CD4-positive, alpha-beta T cell treated with Interleukin-4 for 4 hours (primary cell): ENCODE measurements around the gene CHRNA10.

ENCODE experiments used
- DNase-seq: peaks from one replicate; pipeline ENCODE4 v3.0.0-alpha.2; 2020

The CHRNA10 gene, protein sequence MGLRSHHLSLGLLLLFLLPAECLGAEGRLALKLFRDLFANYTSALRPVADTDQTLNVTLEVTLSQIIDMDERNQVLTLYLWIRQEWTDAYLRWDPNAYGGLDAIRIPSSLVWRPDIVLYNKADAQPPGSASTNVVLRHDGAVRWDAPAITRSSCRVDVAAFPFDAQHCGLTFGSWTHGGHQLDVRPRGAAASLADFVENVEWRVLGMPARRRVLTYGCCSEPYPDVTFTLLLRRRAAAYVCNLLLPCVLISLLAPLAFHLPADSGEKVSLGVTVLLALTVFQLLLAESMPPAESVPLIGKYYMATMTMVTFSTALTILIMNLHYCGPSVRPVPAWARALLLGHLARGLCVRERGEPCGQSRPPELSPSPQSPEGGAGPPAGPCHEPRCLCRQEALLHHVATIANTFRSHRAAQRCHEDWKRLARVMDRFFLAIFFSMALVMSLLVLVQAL

DNA sequence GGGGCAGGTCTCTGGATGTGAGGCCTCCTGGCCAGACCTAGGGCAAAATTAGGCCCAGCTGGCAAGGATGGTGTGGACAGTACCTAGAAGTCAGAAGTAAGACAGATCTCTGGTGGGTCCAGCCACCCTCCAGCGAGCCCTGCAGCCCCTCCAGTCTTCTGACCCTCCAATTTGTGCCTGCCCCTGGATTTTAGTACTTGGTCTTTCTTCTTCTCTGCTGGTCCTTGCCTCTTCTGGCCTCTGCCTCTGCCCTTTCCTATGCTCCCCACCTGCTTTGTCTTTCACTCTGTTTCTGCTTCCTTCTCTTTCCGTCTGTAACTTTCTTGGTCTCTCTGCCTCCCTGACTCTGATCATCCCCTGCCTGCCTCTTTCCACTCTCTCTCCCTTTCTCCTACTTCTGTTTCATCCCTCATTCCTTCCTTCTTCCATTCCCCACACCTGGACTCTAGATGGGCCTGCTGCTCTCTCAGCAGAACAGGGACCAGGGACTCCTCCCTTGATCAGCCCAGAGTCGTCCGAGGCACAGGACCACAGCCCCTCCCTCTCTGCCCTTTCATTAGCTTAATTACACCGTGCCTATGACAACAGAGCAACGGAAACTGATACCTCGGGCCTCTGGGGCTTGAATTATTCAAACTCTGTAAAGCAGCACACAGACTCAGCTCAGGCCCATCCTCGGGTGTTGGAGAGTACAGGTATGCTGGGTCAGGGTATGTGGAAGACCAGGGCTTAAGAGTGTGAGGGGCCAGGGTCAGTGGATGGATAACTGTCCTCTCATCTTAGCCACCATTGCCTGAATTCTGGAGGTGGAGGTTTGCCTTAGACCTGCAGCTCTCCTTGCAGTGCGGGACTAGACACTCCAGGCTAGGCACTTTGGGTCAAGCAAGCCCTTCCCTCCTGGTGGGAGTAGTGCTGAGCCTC, at the start of gene CHRNA10:
Gene CHRNA10 (minus strand): TSS at position 51 of the 921 bp plus-strand sequence. CDS start 72 bp downstream, outside the sequence.
- DNase-seq, result no peak

DNA sequence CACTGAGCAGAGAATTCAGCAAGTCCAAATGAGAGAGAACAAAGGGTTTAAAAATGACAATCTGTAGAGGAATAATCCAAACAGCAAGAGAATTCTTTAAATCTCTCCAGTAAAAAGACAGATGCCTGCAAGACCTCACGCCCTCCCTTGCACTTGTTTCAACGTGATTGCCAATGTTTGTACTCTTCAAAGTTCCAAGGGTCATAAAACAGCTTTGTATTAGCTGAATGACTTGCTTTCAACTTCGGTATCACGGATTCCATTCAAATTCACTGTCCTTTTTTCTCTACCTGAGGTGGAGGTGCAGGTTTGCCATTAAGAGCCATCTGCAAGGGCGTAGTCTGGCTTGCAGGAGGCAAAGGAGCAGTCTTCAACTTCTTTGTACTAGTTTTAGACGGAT, 41.1 kb upstream of the CHRNA10 start:
- no peak for DNase-seq

DNA sequence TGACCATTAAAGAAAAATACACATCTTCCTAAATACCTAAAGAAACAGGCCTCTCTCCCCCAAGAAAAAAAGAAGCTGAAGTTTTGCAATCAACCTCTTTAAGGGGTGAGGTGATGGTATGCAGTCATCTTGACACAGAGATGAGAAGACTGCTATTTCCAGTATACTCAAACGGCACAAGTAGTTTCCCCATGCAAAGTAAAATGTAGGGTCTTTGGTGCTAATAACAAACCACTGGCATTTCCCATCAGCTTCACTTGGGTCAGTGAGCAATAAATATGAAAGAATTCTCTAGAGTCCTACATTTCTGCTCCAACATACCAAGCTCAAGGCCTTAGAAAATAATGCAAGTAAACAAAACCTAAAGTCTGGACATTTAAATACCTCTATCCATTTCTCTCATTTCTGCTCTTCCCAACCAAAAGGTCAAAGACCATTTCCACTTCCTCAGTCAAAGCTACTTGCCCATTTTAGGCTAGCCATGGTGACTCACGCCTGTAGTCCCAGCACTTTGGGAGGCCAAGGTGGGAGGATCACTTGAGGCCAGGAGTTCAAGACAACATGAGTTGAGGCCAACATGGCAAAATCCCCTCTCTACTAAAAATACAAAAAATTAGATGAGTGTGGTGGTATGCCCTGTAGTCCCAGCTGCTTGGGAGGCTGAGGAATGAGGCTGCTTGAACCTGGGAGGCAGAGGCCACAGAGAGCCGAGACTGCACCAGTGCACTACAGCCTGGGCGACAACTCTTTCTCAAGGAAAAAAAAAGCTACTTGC, 39.5 kb upstream of the CHRNA10 start:
- DNase-seq, result no peak

DNA sequence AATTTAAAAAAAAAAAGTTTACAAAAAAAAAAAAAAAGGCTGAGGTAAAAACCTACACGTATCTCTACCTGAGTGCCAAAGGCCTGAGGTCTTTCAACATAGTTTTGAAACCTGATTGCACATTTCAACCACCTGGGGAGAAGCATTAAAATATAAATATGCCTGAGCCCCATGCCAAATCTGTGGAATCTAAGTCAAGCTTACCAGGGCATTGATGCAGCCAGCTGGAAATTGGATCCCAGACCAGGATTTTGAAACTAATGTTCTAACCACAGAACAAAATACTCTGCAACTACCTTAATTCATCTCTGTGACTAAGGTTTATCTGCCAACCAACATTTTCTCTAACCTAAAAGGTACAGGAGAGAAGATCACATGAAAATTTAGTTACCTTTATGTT, 38.8 kb upstream of the CHRNA10 start:
- no peak for DNase-seq

DNA sequence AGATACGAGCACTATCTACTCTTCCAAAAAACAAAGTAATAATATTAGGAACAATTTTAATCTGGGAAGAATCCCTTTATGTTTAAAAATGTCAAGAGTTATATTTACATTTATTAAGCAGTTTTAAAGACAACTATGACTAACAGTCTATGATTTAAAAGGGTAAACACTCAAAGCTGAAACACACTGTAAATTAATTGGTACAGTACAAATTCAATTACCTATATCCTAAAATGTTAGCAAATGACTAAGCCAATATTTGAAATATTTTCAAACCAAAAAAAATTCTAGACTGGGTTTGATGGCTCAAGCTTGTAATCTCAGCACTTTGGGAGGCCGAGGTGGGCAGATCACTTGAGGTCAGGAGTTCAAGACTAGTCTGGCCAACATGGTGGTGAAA, 36.0 kb upstream of the CHRNA10 start:
- DNase-seq, result no peak

DNA sequence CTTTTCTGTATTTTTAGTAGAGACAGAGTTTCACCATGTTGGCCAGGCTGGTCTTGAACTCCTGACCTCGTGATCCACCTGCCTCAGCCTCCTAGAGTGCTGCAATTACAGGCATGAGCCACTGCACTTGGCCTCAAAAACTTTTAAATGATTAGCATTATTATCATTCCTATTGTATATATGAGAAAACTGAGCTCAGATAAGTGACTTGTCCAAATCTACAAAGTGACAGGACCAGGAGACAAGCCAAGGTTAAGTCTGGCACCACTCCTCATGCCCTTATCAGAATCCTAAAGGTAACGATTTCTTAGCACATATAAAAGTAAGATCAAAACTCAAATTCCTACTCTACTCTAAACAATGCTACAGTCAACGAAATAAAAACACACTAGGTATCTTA, 32.2 kb upstream of the CHRNA10 start:
- no peak for DNase-seq

DNA sequence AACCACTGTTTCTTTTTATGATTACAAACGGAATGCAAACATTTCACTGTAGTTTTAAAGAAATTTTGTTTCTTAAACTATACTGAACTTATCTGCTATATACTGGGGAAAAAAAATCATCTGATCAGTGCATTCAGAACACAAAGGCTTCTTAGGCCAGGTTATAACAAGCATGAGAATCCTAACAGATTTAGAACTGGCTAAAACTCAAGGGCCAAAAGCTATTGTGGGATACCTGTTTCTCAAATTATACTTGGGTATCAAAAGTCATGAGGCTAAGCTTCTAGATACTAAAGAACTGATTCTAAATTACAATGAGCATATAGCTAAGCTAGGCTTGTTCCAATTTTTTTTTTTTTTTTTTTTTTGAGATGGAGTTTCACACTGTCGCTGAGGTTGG, 29.7 kb upstream of the CHRNA10 start:
- no peak for DNase-seq

DNA sequence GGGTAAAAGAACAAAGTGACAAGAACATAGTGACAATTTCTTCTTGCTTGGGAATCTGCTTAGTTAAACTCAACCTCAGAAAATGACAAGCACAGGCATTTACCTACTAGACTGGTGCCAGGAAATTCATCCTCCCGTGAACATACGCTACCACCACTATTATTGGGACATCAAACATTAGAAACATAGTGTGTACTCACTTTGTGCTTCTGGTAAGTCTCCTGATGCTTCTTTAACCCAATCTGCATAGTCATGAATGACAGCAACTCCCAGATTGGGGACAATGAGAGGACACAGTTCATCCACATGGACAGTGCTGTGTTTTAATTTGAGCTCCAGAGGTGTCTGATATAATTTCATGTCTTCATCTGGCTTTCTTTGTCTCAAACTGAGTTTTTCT, 29.2 kb upstream of the CHRNA10 start:
- DNase-seq, result no peak

DNA sequence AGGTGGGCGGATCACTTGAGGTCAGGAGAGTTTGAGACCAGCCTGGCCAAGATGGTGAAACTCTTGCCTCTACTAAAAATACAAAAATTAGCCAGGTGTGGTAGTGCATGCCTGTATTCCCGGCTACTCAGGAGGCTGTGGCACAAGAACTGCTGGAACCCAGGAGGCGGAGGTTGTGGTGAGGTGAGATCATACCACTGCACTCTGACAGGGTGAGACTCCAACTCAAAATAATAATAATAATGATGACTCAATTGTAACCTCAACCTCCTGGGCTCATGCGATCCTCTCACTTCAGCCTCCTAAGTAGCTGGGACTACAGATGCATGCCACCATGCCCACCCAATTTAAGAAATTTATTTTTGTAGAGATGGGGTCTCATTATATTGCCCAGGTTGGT, 15.6 kb upstream of the CHRNA10 start:
- no peak for DNase-seq

DNA sequence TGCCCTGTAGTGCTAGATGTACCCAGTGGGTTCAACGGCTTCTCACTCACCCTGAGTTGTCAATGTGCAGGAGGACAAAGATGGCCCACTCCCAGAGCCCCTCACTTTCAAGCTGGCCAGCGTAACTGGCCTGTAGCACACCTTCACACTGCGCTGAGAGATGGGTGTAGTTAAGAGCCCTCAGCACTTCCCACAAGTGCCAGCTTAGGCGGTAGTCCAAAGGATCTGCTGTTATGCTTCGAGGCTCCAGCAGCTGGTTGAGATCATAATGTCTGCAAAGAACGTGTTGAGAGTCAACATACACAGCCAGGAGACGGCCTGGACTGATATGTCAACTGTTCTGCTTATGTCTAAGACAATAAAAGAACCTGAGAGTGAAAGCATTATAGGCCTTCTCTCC, 14.7 kb upstream of the CHRNA10 start:
- DNase-seq, result no peak

DNA sequence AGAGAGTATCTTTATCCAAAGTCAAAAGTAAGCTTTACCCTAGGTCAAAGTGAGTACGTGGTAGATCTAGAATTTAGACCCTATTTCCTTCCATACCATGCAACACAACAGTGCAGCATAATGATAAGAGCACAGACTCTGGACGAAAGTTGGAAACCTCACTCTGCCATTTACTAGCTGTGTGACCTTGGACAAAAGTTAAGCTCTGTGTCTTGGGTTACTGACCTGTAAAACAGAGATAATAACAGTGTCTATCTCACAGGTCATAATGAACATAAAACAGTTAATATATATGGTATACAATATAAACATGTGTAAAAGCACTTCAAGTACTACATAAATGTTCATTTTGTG, 13.6 kb upstream of the CHRNA10 start:
- DNase-seq, result no peak

DNA sequence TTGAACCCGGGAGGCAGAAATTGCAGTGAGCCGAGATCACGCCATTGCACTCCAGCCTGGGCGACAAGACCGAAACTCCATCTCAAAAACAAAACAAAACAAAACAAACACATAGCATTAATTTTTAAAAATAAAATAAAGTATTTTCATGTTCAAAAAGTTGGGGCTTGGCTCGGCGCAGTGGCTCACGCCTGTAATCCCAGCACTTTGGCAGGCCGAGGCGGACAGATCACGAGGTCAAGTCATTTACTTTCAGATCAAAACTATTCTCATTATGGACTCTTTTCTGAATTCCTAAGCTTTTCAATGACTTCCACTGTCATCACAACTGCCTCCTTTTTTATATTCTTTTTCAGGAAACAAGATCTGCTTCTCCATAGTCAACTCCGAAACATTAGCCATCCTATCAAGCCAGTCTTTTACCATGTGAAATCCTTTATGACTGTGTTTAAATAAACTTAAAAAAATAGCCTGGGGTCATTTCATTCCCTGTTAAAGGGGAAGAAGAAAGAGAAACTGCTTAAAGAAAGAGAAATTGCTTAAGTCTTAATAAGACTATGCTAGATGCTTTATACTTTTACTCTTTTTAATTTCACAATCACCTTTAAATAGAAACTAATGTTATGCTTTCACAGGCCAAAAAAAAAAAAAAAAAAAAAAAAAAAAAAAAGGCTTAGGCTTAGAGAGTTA, 13.1 kb upstream of the CHRNA10 start:
- no peak for DNase-seq

DNA sequence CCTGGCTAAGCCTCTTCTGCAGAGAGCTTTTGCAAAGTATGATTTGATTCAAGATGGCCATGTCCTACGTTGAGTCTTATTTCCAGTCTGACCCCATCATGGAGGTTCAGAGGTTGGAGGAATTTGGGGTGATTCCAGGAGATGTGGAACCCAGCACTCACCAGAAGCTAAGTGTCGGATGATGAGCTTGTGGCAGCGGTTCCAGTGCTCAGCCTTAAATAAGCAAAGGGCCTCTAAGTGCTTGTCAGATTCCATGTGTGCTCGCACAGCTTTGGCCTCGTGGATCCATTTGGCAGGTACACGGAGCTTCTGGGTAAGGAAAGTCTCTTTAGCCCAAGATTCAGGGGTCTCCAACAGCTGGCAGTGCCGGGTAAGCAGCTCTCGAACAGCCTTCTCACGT, 11.9 kb upstream of the CHRNA10 start:
- no peak for DNase-seq

DNA sequence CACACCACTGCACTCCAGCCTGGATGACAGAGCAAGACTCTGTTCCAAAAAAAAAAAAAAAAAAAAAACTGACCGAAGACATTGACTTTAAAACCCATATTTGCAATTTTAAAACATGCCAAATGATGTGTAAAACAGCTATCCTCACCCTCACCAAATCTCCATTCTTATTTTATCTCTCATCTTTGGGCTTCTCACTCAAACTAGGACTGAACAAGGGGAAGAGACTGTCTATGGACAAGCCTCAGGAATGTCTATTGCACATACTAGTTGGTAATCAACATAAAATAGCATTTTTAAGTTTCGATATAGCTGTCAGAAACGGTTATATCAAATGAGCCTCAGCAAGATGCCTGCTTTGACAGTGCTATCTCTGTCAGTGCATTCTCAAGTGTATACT, 7.9 kb upstream of the CHRNA10 start:
- no peak for DNase-seq

DNA sequence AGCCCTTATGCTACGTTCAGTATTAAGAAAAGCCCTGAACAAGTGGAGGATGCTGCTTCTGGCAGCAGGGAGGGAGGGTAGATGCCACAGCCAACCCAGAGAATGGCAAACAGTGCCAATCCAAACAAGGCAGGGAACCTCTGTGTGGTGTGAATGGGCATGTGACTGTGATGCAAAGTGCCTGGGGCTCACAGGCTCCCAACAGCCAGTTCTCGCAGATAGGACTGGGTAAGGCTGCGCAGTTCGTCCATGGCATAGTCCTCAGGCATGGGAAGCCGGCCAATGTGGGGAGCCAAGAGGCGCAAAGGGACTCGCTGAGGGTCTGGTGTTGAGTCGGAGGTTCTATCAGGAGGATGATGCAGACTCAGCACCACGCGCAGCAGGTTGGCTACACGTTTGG, 4.8 kb upstream of the CHRNA10 start:
- DNase-seq, result no peak

DNA sequence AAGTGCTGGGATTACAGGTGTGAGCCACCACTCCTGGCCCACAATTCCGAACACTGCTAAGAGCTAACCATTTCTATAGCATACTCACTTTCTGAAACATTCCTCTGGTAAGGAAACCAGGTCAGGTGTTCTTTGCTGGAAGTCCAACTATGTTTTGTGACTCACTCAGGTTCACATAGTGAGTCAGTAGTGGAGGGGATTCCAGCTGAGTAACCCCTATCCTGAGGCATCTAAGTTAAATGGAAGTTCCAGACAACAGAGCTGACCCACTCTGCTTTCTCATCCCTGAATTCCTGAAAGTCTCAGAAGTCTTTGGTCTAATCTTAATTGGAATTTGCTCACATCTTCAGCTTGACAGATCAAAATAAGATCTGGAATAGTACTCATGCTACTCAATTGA, 3.0 kb upstream of the CHRNA10 start:
- no peak for DNase-seq

DNA sequence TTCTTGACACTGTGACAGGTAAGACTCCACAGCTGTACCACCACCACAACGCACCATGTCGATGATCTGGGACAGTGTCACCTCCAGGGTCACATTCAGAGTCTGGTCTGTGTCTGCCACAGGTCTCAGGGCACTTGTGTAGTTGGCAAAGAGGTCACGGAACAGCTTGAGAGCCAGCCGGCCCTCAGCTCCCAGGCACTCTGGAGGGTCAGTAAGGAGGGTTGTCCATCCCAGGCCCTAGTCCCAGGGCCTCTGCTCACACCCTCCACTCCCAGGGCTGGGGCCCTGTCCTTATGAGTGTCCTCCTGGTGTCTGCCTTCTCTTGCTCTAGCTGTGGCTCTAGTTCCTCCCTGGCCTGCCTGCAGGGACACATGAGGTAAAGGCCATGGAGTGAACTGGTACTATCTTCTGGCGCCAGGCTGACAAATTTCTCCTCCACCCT, 1.4 kb downstream of the CHRNA10 start:
- no peak for DNase-seq

DNA sequence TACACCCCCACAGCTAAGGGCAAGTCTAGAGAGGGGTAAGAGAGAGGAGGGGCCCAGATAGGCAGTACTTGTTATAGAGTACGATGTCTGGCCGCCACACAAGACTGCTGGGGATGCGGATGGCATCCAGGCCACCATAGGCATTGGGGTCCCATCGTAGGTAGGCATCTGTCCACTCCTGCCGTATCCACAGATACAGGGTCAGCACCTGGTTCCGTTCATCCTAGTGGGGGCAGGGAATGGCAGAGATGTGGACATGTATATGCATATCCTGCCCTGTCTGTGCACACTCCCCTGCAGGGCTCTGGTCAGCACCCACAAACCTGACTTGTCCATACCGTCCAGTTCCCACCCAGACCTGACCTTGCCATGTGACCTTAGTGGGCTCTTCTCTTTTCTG, 2.1 kb downstream of the CHRNA10 start:
- DNase-seq, result no peak

DNA sequence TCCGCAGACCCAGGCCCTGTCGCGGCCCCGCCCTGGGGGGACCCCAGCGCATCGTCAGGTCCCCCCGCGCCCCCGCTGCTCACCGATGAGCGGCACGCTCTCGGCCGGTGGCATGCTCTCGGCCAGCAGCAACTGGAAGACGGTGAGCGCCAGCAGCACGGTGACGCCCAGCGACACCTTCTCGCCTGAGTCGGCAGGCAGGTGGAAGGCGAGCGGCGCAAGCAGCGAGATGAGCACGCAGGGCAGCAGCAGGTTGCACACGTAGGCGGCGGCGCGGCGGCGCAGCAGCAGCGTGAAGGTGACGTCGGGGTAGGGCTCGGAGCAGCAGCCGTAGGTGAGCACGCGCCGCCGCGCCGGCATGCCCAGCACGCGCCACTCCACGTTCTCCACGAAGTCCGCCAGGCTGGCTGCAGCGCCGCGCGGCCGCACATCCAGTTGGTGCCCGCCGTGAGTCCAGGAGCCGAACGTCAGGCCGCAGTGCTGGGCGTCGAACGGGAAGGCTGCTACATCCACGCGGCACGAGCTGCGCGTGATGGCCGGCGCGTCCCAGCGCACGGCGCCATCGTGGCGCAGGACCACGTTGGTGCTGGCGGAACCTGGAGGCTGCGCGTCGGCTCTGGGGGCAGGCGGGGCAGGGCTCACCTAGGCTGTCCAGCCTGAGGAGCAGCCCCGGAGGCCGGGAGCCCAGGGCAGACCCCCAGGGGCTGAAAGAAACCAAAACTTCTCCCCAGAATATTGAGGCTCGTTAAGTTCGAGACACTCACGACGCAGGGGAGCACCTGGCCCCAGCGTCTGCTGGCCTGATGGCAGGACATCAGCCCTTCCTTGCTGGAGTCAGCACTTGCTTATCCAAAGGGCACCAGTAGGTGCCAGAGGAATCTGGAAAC, 3.8 kb downstream of the CHRNA10 start:
- DNase-seq, result no peak

DNA sequence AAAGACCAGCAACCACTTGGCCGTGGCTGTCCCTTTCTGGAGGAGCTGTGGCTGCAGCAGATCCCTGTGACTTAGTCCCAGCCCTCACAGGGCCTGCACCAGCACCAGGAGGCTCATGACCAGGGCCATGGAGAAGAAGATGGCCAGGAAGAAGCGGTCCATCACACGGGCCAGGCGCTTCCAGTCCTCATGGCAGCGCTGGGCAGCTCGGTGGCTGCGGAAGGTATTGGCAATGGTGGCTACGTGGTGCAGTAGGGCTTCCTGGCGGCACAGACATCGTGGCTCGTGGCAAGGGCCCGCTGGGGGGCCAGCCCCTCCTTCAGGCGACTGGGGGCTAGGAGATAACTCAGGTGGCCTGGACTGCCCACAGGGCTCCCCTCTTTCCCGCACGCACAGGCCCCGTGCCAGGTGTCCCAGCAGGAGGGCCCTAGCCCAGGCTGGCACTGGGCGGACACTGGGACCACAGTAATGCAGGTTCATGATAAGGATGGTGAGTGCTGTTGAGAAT, 5.1 kb downstream of the CHRNA10 start:
- DNase-seq, result no peak

DNA sequence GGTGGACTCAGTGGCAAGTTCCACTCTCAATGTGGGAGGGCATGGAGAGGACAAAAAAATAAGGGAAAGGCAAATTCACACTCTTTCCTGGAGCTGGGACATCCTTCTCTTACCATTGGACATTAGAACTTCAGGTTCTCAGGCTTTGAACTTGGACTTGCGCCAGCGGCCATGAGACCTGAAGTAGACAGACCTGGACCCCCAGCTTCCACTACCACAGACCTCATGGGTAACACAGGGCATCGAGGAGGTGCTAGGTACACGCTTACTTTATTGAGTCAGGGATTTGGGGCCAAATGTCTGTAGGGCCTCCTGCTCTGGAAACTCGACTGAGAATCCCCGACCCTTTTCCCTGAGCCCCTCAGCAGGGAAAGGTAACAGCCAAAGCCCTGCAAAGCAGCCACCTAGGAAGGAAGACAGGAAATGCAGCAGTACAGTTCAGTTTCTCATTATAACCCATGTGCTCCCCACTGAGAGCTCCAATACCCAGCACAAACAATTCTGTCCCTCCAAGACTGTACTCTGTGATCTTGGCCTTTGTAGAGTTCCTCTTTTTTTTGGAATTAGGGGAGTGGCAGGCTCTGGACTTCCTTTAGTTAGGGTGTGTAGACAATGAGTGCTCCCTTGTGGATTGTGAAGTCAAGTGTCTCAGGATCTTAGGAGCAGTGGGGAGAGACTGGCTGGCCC, 5.7 kb downstream of the CHRNA10 start:
- DNase-seq, result no peak
